Kasumi-1 (cell line): ENCODE data around the gene ABI1.
"Not testable (repeated sequence)": the region's sequence is repeated elsewhere in the genome, so short reads cannot be mapped to it uniquely, and the experiment has no call there.

Source experiments
- DNase-seq, 2 experiments: peaks; one replicate each; lab custom pipeline; 2025; lab: John Stamatoyannopoulos, UW

The ABI1 gene

GRCh38 chr10:26860443-26861204 lies at the start of gene ABI1:
TSS of gene ABI1 (minus strand) at chr10:26860958. CDS start at chr10:26860863, 95 bp downstream.
- DNase-seq = peak; percentile 100

GRCh38 chr10:26909753-26910152 lies 49.0 kb upstream of the ABI1 start:
- no peak for DNase-seq

DNA sequence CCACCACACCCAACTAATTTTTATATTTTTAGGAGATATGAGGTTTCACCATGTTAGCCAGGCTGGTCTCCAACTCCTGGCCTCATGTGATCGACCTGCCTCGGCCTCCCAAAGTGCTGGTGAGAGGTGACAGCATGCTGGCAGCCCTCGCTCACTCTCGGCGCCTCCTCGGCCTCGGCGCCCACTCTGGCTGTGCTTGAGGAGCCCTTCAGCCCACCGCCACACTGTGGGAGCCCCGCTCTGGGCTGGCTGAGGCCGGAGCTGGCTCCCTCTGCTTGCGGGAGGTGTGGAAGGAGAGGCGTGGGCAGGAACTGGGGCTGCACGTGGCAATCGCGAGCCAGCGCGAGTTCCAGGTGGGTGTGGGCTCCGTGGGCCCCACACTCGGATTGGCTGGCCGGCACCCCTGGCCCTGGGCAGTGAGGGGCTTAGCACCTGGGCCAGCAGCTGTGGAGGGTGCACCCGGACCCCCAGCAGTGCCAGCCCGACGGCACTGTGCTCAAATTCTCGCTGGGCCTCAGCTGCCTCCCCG lies 44.6 kb upstream of the ABI1 start:
- DNase-seq = not testable (repeated sequence)

GRCh38 chr10:26903431-26904217 lies 42.9 kb upstream of the ABI1 start:
- DNase-seq = no peak

DNA sequence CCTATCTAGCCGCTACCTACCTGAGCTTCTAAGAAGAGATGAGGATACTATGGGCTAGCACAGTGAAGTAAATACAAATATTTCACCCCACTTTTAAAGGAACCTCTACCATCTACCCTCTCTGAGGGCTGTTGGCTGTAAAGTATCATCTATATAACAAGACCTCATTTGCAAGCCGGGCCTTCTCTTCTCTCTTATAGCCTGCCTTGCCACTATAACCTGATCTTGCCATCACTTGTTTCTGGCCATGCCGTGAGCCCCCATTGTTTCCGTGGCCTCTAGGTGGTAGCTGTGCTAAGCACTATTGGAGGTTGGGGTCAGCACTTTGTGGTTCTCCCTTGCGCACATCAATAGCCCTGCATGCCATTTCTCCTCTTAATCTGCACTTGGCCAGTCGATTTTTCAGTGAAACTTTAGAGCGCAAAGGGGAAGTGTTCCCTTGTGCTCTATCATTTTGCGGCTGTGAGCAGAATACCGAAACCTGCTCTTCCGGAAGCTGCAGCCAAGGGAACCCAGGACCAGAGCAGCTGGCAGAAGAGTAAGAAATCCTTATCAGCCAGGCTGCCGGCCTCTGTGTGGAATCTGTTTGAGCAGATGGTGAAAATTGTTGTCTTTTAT lies 31.7 kb upstream of the ABI1 start:
- DNase-seq = peak; percentile 85

GRCh38 chr10:26890956-26891355 lies 30.2 kb upstream of the ABI1 start:
- DNase-seq = peak; percentile 87 to 93

DNA sequence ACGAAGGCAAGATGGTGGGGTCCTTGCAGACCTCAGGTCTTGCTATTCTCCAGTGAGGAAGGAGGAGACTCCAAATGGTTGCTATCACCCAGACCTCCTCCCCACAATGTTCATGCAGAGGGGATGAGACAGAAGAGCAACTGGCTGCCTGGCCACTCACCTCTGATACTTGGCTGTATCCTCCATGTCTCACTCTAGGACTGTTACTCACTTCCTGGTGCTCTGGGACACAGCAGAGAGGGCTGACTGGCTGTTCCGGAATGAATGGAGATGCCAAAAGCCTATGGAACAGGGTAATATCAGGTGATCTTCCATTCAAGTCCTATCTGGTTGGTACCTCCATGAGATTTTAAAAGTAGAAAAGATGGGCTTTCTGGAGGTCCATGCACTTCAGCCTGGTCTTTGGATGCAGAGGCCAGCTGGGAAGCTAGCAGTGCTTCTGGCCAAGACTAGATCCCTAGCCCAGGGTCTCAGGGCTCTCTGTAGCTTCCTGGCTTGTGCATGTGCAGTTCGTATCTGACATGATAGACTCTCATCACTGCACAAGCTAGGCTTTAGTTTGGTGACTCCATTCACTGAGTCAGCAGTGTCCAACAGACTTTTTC lies 27.0 kb upstream of the ABI1 start:
- DNase-seq = no peak

GRCh38 chr10:26881600-26882331 lies 21.0 kb upstream of the ABI1 start:
- DNase-seq = peak; percentile 87 to 97

DNA sequence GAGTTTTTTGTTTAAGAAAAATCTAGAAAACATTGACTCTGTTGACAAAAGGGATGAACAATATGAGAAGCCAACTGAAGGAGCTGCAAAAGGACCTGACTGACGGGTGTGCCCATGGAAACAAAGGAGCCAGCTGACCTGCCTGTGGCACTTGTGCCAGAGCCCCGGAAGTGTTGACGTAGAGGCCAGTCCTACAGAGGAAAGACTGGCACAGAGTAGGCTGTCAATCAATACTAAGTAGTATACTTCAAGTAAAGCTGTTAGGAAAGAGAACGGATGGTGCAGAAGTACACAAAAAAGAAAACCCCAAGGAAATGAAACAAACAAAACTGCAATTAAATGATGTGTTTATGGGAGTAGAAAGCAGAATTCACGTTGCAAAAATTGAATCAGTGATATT lies 19.0 kb upstream of the ABI1 start:
- DNase-seq = no peak

- DNase-seq = no peak
Measured at GRCh38 chr10:26870766-26871165, 10.0 kb upstream of the ABI1 start.

- peak; percentile 80 to 84 for DNase-seq
Measured at GRCh38 chr10:26869528-26869927, 8.8 kb upstream of the ABI1 start.

DNA sequence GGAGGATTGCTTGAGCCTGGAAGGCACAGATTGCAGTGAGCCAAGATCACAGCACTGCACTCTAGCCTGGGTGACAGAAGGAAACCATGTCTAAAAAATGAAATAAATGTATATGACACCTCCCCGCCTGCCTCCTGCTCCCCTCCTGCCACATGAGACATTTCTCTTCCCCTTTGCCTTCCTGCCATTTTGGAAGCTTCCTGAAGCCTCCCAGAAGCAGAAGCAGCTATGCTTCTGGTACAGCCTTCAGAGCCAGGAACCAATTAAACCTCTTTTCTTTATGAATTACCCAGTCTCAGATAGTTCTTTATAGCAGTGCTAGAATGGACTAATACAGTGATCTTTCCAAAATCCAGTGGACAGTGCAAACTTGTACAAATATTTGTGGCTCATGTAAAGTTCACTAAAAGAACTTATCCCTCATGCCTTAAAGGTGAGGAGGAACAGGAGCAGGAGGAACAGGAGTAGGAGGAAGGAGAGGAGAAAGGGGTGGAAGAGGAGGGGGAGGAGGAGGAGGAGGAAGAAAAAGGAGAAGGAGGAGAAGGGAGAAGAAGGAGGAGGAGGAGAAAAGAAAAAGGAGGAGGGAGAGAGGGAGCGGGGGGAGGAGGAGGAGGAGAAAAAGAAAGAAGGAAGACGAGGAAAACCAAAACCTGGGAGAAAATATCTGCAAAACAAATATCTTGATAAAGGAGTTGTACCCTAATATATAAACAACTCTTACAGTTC lies 2.8 kb upstream of the ABI1 start:
- peak in 1 of 2 experiments; percentile 22 for DNase-seq

GRCh38 chr10:26861205-26861998 lies 644 bp upstream of the ABI1 start:
- no peak for DNase-seq

DNA sequence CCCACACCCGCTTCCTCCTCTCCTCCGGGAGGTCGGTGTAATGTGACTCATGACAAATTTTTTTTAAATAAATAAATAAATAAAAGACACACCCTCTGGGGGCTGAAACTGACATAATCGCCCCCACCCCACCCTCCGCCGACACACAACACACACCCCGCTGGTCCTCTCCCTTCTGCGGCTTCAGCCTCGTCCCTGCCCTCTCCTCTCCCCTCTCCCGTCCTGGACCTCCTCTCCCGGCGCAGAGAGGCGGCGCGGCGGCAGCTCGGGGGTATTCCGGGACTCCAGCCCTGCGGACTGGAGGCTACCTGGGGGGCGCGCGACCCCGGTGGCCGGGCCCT lies 686 bp downstream of the ABI1 start:
- DNase-seq = peak; percentile 80 to 81

DNA sequence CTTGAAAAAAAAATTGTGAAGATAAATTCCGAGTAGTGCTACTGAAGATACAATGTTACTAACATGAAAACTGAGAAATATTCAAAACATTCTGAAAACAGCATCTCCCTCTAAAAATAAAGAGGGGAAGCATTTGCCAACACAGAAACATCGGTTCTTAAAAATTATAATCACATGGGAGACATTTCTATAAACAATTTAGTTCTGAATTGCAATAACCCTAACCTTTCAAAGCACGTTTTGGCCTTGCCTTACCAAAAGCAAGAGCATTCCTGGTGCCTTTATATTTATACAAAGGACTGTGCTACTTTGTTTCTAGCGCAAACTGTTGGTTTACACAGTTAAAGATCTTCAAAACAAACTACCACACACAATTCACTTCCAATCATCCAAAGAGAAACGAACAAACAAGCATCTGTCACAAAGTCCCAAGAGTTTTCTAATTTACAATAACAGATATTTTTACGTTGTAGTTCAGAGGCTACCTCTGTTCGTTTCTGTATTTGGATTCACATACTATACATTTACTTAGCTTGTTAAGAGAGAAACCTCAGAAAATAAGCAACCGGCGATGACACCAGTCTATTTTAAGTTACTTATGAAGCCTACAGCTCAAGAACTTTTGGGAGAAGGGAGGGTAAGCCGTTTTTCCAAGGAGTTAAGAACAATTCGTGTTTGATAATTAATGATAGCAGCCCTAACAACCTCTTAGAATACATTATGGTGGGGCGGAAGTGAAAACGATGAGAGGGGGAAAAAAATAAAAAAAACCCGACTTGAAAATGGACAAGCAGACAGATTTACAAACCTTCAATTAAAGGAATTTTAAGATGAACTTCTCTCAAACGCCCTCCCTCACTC lies 1.3 kb downstream of the ABI1 start:
- peak in 1 of 2 experiments; percentile 72 for DNase-seq

DNA sequence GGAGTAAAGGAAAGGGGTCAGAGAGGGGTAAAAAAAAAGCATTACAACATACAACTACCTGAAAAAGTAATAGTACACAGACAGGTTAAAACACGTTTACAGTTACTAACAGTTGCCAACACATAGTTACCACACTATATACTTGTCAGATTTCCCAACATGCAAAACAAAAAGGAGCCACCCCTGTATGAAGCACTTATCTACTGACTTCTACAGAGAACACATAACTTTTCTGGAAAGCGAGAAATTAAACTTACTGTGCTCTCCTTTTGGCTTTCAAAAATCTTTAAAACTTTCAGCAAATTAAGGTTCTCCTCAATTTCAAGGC lies 2.1 kb downstream of the ABI1 start:
- DNase-seq = peak; percentile 30 to 31

- DNase-seq = peak; percentile 28 to 34
Measured at GRCh38 chr10:26857991-26858706, 2.6 kb downstream of the ABI1 start.

GRCh38 chr10:26857553-26857952 lies 3.2 kb downstream of the ABI1 start:
- not testable (repeated sequence) for DNase-seq
